NCI-H345 (cell line): ENCODE results near the gene EML1.

Experiments
- DNase-seq: peaks from one replicate; lab custom pipeline; 2025; lab: John Stamatoyannopoulos, UW

Gene EML1

DNA sequence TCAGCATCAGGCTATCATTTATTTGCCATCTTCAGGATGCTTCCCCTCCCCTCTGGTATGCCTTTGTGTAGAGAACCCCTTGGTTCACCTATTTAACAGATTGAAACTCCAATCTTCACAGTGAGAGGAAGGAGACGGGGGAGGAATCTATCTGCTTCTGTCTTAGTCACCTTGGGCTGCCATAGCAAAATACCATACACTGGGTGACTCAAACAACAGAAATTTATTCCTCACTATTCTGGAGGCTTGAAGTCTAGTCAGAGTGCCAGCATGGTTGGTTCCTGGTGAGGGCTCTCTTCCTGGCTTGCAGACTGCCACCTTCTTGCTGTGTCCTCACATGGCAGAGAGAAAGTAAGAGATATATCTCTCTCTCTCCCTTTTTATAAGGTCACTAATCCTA is 13.5 kb upstream of the EML1 start:
- DNase-seq: no peak

DNA sequence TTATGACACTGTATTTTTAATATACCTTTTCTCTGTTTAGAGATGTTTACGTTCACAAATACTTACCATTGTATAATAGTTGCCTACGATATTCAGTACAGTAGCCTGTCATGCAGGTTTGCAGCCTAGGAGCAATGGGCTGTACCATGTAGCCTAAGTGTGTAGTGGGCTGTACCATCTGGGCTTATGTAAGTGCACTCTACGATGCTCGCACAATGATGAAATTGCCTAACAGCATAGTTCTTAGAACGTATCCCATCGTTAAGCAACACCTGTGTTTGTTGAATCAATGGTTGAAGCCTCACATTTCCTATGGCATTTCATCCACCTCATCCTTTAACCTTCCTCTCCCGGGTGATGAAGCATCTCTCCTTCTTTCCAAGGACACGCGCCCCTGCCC is 12.5 kb upstream of the EML1 start:
- peak; percentile 58 for DNase-seq

DNA sequence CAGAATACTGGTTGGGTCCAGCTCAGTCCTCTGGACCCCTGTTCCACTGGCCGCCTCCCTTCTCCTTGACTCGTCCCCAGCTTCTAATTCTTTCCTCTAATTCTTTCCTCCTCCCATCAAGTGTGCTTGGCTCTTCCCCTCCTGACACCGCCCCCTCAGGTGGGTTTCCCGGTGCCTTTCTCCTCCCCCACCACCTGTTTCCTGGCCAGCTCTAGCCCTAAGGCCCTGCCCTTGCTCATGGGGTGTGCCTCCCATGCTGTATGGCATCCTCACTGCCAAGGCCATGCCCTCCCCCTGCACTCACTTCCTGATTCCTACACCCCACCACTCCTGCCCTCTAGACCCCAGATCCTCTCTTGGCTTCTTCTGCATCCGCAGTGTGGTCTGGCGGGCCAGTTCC is 12.1 kb upstream of the EML1 start:
- no peak for DNase-seq

DNA sequence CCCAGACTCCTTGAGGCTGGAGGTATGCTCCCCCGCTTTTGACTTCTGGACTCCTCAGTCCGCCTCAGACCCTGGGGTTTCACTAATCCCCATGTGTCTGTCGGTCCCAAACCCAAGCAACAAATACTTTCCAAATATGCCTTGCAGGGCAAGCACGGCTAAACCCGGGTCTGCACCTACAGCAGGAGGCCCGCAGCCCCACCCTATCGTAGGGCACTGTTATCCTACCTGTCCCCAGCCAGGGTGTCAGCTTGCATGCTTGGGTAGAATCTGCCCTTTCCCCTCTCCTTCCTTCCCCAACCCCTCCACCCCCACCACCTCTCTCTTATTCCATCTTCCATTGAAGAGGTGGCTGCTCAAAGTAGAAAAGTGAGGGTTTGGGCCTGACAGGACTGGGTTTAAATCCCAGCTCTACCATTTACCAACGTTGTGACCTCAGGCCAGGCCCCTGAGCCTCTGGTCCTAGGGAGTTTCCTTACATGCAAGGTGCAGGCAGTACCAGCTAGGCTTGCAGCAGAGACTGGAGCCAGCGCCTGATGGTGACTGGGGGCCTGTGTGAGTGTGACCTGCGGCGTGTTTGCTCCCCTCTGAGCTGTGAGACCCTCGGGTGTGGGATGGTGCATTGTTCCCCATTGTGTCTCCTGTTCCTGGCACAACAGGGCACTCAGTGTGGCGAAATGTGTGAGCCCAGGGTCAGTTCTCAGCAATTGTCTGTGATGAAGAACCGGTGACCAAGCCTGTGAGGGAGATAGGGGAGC is 11.2 kb upstream of the EML1 start:
- DNase-seq: no peak

DNA sequence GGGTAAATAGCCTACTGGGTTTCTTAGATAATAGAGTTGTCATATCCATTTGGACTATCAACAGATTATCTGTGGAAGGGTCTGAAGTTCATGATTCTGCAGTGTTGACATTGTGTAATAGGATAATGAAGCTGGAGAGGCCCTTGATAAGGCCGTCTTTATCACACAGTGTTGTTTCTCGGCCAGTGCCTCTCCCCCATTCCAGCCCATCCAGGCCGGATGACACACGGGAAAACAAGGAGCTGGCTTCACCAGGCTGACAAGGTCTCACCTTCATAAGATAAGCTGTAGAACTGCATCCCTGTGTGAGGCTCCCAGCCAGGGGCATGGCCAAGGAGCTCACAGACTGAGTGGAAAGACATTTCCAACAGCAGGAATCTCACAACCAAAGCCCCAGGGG is 8.7 kb upstream of the EML1 start:
- no peak for DNase-seq

DNA sequence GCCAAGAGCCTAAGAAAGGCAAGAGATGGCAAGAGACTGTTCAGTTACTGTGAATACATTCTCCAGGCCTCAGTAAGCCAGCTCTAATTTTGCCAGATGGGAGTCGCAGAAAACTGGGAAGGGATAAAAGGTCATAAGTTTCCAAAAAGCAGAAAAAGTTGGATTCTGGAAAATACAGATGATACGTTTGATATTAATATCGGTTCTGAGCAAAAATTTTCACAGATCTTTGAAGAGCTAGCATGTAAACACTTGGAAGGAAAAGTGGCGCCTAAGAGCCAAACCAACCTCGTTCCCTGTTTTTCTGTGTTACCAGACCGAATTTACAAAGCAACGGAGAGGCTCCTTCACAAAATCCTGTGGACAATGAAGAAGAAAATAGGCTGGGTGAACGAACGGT is 7.8 kb upstream of the EML1 start:
- no peak for DNase-seq

DNA sequence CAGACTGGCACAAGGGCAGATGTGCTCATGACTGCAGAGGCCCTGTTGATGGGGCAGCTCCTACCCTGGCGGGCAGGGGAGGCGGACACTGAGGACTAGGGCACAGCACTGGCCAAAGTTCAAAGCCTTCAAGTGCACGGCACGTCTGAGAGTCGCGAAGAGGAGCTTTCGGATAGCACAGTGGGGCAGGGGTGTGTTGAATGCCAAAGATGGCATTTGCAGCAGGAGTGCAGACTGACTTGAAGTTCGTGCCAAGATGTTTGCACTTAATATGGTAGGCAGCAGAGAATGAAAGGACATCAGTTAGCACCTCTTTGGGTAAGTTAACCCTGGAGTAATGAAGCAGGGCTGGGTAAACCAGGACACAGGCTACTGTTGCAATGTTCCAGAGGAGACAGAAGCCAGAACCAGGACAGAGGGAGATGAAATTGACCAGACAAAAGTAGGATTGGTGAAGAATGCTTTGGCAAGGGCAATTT is 6.7 kb upstream of the EML1 start:
- no peak for DNase-seq

DNA sequence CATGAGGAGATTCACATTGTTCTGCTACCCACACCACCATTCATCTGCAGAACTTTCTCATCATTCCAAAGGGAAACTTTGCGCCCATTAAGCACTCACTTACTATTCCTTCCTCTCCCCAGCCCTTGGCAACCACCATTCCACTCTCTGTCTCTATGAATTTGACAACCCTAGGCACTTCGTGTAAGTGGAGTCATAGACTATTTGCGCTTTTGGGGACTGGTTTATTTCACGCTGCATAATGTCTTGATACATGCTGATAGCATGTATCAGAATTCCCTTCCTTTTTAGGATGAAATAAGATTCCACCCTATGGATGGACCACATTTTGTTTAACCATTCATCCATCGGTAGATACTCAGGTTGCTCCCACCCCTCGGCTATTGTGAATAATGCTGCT is 4.5 kb upstream of the EML1 start:
- no peak for DNase-seq

DNA sequence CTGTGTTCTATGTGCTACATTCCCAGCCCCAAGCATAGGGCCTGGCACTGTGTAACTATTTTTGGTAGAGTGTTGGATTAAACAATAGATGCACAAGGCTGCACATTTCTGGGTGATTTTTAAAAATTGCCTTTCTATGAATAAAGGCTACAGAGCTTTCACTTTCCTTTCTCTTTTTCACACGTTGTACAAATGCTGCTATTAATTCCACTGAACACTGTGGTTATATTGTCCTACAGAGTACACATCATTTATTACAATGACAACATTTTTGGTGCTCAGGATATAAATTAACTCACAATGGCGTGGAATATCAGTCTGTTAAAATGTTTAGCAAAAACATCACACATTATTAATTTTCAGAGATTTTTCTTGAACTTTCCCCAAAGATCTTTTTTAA is 3.6 kb upstream of the EML1 start:
- no peak for DNase-seq

DNA sequence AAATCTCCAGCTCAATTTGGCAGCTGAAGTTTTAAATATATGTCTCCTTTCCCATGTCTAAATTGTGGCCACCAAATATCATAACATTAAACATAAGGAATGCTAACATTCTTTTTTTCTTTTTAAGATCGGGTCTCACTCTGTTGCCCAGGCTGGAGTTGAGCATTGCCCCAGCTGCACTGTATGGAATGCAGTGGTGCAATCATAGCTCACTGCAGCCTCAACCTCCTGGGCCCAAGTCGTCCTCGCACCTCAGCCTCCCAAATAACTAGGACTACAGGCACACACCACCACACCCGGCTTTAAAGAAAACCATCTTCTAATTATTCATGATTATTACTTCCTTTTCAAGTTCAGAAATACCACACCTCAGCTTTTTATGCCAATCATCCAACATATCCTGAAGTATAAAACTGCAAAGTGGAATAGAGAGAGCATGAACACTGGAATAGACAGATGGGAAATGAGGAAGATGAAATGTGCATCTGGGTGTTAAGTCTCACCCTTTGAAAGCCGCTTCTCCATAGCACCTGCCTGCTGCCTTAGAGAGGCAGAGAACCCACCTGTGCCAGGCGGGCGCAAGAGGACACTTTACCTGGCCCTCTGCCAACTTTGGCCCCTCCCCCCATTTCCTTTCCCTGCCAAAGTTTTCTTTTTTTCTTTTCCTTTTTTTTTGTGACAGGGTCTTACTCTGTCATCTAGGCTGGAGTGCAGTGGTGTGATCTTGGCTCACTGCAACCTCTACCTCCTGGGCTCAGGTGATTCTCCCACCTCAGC is 2.8 kb upstream of the EML1 start:
- DNase-seq: peak; percentile 74

DNA sequence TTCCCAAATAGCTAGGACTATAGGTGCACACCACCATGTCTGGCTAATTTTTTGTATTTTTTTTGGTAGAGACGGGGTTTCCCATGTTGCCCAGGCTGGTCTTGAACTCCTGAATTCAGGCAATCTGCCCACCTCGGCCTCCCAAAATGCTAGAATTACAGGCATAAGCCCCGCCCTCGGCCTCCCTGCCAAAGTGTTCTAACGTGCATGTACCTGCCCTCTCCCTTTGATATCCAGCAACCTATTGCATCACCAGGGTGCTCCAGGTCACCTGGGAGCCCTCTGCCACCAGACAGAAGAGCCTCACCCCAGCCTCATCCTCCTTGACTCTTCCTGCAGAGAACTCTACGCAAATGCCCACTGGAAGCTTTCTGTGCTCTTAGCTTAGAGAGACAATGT is 2.2 kb upstream of the EML1 start:
- DNase-seq: peak; percentile 55

DNA sequence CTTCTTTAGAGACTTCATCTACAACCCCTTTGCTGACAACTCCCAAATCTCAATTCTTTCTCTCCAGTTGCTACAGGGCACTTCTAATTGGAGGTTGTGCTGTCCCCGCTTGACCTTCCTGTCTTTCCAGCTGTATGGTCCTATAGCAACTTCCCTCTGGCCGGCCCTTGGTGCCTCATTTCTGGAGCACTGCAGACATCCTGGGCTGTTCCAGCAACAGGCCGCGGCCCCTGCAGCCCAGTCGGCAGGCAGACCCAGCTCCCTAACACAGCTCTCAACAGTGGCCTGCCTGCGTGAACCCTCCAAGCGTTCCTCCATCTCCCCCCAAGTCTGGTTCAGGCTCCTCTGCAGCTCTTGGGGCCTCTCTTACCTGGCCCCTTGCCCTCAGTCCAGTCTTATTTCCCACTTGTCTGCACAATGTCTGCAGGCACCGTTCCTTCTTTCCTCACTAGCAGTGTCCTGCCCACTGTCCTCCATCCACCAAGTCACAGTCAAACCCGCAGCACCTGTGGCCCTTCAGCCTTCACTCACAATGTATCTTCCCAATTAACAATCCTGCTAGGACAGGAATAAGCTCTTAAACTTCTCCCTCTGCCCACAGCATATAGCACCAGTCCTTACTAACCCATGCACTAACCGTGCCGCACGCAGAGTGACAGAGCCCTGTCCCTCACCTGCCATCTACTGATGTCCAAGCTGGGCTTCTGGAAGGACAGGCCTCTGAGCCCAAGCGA is 1.6 kb upstream of the EML1 start:
- no peak for DNase-seq

DNA sequence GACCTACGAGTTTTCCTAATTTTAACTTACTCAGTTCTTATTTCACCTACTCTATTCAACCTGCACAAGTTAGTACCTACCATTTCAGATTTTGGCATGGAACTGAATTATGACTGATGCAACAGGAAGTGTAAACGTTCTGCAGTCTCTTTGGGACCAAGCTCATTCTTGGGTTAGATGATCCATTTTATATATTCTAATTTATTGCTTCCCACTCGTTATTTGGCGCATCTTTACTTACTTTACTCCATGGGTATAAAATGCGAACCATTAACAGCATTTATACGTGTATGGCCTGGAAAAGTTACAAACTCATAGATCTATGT is 1.0 kb upstream of the EML1 start:
- DNase-seq: no peak

DNA sequence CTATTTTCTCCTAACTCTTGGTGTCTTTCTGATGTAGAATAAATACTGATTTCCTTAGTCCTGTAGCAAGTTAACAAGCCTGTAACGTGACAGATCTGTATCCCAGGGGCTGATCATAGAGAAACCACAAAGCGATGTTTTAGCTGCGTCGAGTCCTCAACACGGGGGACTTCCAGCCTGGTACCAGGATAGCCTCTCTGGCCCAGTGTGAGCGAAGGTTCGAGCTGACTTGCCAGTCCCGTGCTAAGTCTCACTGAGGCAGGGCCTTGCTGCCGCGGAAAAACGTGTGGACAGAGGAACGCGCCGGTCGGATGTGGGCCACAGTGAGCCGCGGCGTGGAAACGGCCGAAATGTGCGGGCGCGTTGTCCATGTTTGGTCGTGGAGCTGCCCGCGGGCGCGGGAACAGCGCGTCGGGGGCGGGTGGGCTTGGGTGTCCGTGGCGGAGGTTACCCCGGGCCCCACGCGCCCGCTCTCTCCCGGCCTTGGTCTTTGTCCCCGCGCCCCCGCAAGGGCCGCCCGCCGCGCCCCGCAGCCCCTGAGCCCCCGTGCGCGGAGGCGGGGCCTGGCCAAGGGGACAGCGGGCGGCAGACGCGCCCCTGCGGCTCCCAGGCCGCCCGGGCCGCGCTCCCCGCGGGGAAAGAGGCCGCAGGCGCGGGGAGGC is 531 bp upstream of the EML1 start:
- DNase-seq: no peak

DNA sequence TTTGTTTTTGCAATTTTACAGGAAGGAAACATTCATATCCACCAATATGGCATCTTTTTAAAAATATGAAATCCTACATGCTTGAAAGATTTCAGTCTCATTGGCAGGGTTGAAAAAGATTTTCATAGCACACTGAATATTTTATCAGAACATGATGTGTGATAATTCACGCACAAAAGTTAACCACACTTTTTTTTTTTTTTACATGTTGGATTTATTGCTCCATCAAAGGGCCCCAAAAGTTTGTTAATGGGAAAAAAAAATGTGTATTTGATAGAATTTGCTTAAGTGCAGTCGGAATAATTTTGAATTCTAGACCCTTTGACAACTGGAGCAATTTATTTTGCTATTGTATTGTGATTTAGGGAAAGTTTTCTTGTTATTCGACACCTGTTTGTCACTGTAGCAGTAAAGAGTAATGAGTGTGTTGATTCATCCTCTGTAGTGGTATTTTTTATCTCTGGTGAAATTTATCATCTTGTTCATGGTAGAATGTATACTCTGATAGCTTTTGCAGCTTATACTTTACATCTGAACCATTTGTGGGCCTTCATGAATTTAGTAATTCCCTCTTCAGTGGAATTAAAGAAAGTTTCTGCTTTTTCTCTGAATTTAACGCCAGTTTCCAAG is 1.1 kb downstream of the EML1 start:
- DNase-seq: no peak

DNA sequence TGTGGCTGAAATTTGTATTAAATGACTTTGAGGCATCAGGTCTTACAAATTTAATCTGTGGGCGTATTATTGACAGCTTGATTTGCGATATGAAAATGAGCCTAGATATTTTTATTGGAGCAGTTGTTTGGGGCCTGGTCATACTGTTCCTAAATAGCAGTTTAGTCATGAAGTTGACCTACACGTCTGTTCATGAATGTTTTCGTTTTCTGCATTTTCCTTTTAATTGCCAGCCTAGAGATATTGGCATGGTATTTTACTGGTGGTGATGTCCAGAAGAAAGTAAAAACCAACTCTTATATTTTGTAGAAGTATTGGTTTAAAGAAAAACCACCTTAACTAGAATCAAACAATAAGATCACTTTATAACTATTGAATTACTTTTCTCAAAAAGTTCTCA is 1.8 kb downstream of the EML1 start:
- DNase-seq: no peak

DNA sequence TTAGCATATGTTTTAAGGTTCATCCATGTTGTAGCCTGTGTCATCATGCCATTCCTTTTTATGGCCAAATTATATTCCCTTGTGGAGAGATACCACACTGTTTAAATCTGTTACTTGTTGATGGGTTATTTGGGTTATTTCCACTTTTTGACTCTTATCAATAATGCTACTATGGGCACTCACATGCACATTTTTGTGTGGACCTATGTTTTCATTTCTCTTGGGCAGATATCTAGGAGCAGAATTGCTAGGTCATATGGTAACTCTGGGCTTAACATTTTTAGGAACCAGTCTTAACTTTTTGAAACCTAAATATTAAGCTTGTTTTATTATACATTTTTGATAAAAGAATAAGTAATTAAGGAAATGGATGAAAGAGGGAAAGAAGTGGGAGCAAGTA is 4.0 kb downstream of the EML1 start:
- no peak for DNase-seq

DNA sequence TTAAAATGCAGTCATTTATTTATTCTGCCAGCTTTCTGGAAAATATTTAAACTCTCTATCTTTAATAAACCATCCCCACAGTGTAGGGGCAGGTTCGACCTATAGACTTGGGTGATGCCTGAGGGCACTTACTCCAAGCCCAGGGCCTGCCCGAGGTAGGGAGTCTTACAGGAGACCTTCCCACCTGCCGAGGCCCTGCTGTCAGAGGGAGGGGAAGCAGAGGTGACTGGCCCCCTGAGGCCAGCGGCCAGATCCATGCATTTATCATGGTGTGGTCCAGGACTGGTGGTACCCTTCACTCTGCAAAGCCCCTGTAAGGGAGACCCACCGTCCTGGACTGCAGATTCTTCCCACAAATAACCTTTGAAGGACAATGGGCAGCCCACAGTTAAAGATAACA is 7.6 kb downstream of the EML1 start:
- no peak for DNase-seq

DNA sequence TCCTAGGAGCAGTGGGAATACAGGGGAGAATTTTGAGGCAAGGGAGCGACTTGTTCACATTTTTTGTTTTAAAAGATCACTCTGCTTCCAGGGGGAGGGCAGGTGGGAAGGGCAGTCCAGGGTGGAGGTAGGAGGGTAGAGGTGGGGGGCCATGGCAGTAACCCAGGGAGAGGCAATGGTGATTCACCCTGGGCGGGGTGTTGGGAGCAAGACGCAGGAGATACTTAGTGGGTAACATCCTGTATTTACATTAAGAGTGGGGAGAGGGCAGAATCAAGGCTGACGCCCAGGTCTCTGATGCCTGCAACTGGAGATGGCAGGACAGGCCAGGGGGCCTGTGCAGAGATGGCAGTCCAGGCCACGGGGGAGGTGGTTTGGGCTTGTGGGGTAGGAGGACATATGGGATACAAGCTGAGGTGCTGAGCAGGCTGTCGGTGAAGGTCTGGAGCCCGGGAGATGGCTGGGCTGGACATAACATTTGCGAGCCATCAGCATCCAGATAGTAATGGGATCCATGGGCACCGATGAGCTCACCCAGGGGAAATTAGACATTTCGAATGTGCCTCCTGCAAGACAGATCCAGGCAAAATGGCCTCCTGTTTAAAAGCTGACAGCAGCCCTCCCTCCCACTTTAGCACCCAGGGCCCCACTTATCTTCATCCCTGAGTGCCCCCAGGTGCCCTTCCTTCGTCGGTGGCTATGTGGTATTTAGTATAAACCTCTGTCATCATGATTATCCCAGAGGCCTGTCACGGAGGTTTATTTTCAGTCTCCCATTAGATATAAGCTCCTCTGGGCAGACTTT is 9.3 kb downstream of the EML1 start:
- no peak for DNase-seq

DNA sequence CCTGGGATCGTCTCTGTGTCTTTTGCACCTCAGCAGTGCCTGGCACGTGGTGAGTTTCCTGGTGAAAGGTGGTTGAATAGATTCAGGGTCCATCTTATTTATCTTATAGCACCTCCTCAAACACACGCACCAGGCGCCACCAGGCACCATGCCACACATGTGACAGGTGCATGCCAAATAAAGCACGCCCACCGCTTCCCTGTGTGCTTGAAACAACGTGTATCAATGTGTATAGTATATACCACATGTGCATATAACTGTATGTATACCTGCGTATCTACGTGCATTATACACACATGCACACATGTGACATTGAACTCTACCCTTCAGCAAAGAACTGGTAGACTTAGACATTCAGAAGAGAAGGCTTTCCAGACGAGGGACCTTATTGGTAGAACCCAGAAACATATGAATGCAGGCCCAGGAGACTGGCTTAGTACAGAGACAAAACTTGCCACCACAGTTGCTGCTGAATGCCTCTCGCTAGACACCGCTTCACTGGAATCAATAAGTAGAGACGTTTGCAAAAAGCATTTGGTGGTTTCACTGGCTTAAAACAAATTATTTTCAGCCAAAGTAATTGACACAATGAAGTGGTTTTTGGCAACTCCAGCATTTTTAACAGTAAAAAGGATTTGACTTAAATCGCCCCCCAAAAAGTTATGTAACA is 10.0 kb downstream of the EML1 start:
- DNase-seq: peak; percentile 76

DNA sequence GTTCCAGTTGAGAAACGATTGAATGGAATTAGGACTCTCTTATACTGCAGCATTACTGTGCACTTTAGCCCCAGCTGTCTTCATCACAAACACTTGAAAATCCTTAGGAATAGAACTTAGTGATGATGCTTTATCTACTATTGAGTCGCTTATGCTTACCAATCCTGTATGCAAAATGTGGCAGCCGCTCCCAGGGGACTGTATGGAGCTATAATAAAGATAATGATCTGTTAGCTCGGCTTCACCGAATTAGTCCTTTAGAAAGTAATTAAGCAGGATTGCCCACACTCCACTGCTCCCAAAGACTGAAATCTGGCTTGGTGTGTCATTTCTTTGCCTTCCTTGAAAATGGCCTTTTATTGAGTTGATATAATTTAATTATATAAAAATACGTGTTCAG is 10.6 kb downstream of the EML1 start:
- DNase-seq: peak; percentile 15
